Esophagus muscularis mucosa (tissue), 4 donors: ENCODE measurements around the gene OGG1.

Experiments used
- CTCF ChIP-seq, 3 experiments: fragments of 200-600 bp in 2 of 3; fragments of 450-650 bp in 1 of 3; sonication (generic) in 2 of 3; IDR thresholded peaks; one replicate each; pipeline ENCODE4 v1.5.1; 2017 to 2019; ENCODE audit warnings: antibody characterized with exemption in 3 of 3, mild to moderate bottlenecking in 2 of 3, moderate library complexity in 1 of 3
- EP300 ChIP-seq: sonication (generic); formaldehyde crosslinking; IDR thresholded peaks from one replicate; pipeline ENCODE4 v1.6.1; 2017; ENCODE audit warnings: antibody characterized with exemption
- POLR2A ChIP-seq: fragments of 450-650 bp; IDR thresholded peaks from one replicate; pipeline ENCODE4 v1.6.1; 2017; ENCODE audit warnings: antibody characterized with exemption, moderate library complexity, mild to moderate bottlenecking, low read depth
- POLR2AphosphoS5 ChIP-seq, 2 donors: sonication (generic); formaldehyde crosslinking; IDR thresholded peaks; one replicate each; pipeline ENCODE4 v1.6.1; 2017; ENCODE audit warnings: antibody characterized with exemption in 2 of 2

- TF ChIP-seq POLR2A (no peak), EP300 (no peak), CTCF (IDR thresholded peaks at IDR 0.05) (no peak), POLR2AphosphoS5 (IDR thresholded peaks at IDR 0.05) (no peak)
Measured at GRCh38 chr3:9800529-9800928, 50.8 kb downstream of the OGG1 start.
